Lower leg skin (tissue), 4 donors: ENCODE results near the gene RNF213. TPM values are rescaled to one million over a fixed set of nuclear protein-coding genes. Genes with fewer than 3 reads are reported as not detected.
"Not testable (repeated sequence)": the region's sequence is repeated elsewhere in the genome, so short reads cannot be mapped to it uniquely, and the experiment has no call there.

Source experiments
- DNase-seq, 2 donors: peaks; one replicate each; pipeline ENCODE4 v3.0.0-alpha.2; 2019; ENCODE audit warnings: low spot score in 2 of 2
- H3K4me3 ChIP-seq: fragments of 200-600 bp; sonication (generic); 2 replicates; pipeline ENCODE4 v1.5.1; 2017; ENCODE audit warnings: mild to moderate bottlenecking, low read depth; ENCODE audit not compliant: poor library complexity, severe bottlenecking
- POLR2A ChIP-seq, 2 donors: fragments of 450-650 bp; IDR thresholded peaks; one replicate each; pipeline ENCODE4 v1.6.1; 2016 to 2017; ENCODE audit warnings: antibody characterized with exemption in 2 of 2, mild to moderate bottlenecking in 1 of 2, moderate library complexity in 1 of 2
- WGBS, 2 donors: methylation state at CpG; one replicate each; pipeline ENCODE4 v1.1.5; 2018; 5-methylcytosine and 5-hydroxymethylcytosine counted together
- intact Hi-C: fragments of 100-400 bp; cut with DNase I; formaldehyde crosslinking; loops from one replicate; pipeline ENCODE4 v1.15.0; 2023; ENCODE audit warnings: low total_unique reads
- total RNA-seq, 4 donors: library from RNA; depleted of rRNA; stranded (reverse); fragments of >200 nt; gene quantifications; one replicate each; pipeline ENCODE4 v1.1.0, GENCODE V29; 2016
- TF ChIP-seq, protein P1 (sequence below), 3 donors: fragments of 450-650 bp; IDR thresholded peaks; one replicate each; pipeline ENCODE4 v1.5.1; 2016; ENCODE audit warnings: antibody characterized with exemption in 3 of 3, mild to moderate bottlenecking in 3 of 3, moderate library complexity in 2 of 3

Gene RNF213
- total RNA-seq, 4 donors from 2014 or later, result 48.4 to 103 (median 59.8) TPM

DNA sequence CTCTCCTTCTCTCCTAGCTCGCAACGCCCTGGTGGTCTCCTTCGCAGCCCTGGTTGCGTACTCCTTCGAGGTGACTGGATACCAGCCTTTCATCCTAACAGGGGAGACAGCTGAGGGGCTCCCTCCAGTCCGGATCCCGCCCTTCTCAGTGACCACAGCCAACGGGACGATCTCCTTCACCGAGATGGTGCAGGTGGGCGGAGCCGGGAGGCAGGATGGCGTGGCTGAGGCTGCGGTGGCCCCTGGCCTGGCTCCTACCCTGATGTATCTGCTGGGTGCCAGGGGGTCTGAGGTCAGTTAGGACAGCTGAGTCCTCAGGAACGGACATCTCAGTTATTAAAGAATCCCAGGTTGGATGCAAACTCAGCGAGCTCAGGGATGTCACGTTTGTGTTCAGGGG, 23.7 kb upstream of the RNF213 start:
- TF ChIP-seq, protein P1, sequence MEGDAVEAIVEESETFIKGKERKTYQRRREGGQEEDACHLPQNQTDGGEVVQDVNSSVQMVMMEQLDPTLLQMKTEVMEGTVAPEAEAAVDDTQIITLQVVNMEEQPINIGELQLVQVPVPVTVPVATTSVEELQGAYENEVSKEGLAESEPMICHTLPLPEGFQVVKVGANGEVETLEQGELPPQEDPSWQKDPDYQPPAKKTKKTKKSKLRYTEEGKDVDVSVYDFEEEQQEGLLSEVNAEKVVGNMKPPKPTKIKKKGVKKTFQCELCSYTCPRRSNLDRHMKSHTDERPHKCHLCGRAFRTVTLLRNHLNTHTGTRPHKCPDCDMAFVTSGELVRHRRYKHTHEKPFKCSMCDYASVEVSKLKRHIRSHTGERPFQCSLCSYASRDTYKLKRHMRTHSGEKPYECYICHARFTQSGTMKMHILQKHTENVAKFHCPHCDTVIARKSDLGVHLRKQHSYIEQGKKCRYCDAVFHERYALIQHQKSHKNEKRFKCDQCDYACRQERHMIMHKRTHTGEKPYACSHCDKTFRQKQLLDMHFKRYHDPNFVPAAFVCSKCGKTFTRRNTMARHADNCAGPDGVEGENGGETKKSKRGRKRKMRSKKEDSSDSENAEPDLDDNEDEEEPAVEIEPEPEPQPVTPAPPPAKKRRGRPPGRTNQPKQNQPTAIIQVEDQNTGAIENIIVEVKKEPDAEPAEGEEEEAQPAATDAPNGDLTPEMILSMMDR (IDR thresholded peaks at IDR 0.05), result no peak
- TF ChIP-seq POLR2A (IDR thresholded peaks at IDR 0.05), result no peak
- WGBS, 2 donors, result 83 to 95% methylated on average over 9 to 13 of the region's 17 CpGs
- no peak overlapping the region for H3K4me3 ChIP-seq
- no peak for DNase-seq
- intact Hi-C loops, result no loop called here

DNA sequence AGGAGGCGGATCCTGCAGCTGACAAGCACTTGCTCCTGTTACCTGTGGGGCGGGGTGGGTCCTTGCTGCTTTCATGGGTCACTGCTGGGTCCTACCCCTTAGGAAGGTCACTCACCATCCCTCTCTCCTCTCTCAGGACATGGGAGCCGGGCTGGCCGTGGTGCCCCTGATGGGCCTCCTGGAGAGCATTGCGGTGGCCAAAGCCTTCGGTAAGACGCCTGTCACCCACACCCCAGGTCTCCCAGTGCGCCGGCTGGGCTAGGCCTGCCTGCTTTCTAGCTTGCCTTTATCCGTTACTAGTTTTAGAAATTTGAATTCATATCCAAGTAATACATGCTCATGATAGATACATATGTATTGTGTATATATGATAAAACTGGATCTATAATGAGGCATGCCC, 23.3 kb upstream of the RNF213 start:
- no peak for DNase-seq
- no peak for TF ChIP-seq POLR2A (IDR thresholded peaks at IDR 0.05)
- TF ChIP-seq, protein P1 (IDR thresholded peaks at IDR 0.05), result no peak
- 98 to 99% methylated on average over 10 of the region's 10 CpGs for WGBS, 2 donors
- intact Hi-C loops, result no loop called here
- no peak overlapping the region for H3K4me3 ChIP-seq

DNA sequence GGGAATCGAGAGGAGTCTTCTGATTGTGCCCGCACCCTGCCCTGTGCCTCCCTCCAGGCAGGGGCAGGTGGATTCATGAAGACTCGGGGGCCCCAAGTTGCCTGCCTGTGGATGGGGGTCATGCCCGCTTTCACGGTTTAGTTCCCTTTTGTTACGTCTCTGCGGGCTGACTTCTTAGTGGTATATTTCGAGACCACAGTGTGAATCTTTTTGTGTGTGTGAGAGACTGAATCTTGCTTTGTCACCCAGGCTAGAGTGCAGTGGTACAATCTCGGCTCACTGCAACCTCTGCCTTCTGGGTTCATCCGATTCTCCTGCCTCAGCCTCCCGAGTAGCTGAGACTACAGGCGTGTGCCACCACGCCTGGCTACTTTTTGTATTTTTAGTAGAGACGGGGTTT, 18.1 kb upstream of the RNF213 start:
- TF ChIP-seq, protein P1 (IDR thresholded peaks at IDR 0.05), result no peak
- TF ChIP-seq POLR2A (IDR thresholded peaks at IDR 0.05), result no peak
- no peak overlapping the region for H3K4me3 ChIP-seq
- DNase-seq, result no peak
- 84 to 89% methylated on average over 14 of the region's 14 CpGs for WGBS, 2 donors
- intact Hi-C loops, result loop anchor here (10.0 kb wide), 1 partner anchor 108 kb away; no protein-coding TSS in a partner anchor

DNA sequence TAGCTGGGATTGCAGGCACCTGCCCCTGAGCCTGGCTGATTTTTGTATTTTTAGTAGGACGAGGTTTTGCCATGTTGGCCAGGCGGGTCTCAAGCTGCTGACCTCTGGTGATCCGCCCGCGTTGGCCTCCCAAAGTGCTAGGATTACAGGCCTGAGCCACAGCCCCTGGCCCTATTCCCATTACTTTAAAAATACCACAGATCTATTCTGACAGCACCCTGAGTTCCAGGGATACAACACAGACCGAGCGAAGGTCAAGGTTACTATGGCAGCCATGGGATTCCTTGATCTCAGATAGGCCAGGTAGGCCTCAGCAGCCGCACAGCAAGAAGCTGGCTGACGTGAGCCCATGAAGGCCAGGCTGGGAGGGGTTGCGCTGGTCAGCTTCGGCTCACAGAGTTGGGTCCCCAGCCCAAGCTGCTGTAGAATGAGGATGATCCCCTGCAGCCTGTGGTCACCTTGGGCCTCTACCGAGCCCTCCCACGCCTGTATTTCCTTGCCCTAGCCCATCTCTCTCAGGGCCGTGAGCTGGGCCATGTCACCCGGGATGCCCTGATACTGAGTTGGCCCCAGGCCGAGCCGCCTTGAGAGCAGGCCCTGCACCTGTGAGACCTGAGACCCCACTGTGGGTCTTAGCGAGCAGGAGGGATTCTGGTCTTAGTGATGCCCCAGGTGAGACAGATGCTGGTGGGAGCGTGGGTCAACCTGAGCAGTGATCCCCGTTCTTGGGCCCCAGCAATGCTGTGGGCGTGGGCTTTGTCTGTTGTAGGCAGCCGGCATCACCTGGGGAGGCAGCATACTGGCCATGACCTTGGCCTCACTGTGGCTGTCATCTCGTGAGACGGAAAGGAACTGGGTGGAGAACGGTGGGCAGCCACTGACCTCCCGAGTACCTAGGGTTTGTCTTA, 16.9 kb upstream of the RNF213 start:
- TF ChIP-seq POLR2A (IDR thresholded peaks at IDR 0.05), result no peak
- TF ChIP-seq, protein P1 (IDR thresholded peaks at IDR 0.05), result no peak
- WGBS, 2 donors, result 90 to 94% methylated on average over 18 to 25 of the region's 26 CpGs
- H3K4me3 ChIP-seq, result no peak overlapping the region
- intact Hi-C loops, result loop anchor here (10.0 kb wide), 1 partner anchor 109 kb away; no protein-coding TSS in a partner anchor
- no peak for DNase-seq

DNA sequence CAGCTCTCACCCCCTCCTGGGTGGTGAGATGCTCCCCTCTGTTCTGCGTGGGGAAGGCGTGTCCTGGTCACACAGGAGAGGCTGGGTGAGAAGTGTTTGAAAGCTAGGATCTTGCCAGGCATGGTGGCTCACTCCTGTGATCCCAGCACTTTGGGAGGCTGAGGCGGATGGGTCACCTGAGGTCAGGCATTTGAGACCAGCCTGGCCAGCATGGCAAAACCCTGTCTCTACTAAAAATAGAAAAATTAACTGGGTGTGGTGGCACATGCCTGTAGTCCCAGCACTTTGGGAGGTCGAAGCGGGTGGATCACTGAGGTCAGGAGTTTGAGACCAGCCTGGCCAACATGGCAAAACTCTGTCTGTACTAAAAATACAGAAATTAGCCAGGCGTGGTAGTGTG, 16.2 kb upstream of the RNF213 start:
- intact Hi-C loops, result loop anchor here (10.0 kb wide), 1 partner anchor 110 kb away; no protein-coding TSS in a partner anchor
- WGBS, 2 donors, result 85 to 88% methylated on average over 6 of the region's 6 CpGs

DNA sequence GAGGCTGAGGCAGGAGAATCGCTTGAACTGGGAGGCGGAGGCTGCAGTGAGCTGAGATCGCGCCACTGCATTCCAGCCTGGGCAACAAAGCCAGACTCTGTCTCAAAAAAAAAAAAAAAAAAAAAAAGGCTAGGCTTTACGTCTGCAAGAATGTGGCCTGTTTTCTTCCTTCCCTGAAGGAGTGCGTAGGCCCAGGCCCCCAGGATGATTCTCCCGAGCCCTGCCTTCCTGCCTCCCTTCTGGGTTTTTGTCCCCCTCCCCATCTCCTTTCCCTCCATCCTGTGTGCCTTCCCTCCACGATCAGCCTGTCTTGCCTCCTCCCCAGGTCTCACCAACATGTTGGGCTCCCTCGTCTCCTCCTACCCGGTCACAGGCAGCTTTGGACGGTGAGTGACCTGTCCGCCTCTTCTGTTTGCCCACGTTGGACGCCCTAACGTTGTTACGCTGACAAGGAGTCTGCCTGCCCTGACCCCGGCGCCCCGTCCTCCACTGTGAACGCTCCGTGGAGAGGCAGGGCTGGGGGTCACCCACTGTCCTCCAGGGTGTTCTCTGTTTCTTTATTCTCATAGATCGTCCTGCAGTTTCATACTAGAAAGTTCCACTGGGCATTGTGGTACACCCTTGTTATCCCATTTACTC, 15.7 kb upstream of the RNF213 start:
- DNase-seq, result no peak
- WGBS, 2 donors, result 89 to 90% methylated on average over 22 of the region's 22 CpGs
- TF ChIP-seq POLR2A (IDR thresholded peaks at IDR 0.05), result no peak
- no peak overlapping the region for H3K4me3 ChIP-seq
- intact Hi-C loops, result loop anchor here (10.0 kb wide), 1 partner anchor 110 kb away; no protein-coding TSS in a partner anchor

More for the DNA sequence above, 16.2 kb upstream of the RNF213 start:
- not testable (repeated sequence) for DNase-seq, H3K4me3 ChIP-seq
